NCI-H2227 (cell line): ENCODE results near the gene DLGAP4.

Experiments
- DNase-seq: peaks from one replicate; lab custom pipeline; 2025; ENCODE audit not compliant: unreplicated experiment; lab: John Stamatoyannopoulos, UW

Gene DLGAP4

GRCh38 chr20:36525620-36526365 is 219.7 kb downstream of the DLGAP4 start:
- DNase-seq, result no peak

- DNase-seq, result no peak
Observed at GRCh38 chr20:36526521-36527011, 220.4 kb downstream of the DLGAP4 start.

GRCh38 chr20:36527331-36528125 is 221.4 kb downstream of the DLGAP4 start:
- DNase-seq, result no peak

- DNase-seq, result no peak
Observed at GRCh38 chr20:36528176-36528874, 222.2 kb downstream of the DLGAP4 start.

- no peak for DNase-seq
Observed at GRCh38 chr20:36528875-36529417, 222.8 kb downstream of the DLGAP4 start.

- DNase-seq, result no peak
Observed at GRCh38 chr20:36532388-36532787, 226.2 kb downstream of the DLGAP4 start.

- no peak for DNase-seq
Observed at GRCh38 chr20:36532822-36533221, 226.7 kb downstream of the DLGAP4 start.

GRCh38 chr20:36538026-36538722 is 232.0 kb downstream of the DLGAP4 start:
- DNase-seq, result no peak

- no peak for DNase-seq
Observed at GRCh38 chr20:36540551-36541211, 234.5 kb downstream of the DLGAP4 start.

GRCh38 chr20:36541227-36541767 is 235.2 kb downstream of the DLGAP4 start, which contains the start of gene MYL9:
TSS of gene MYL9 (plus strand) at chr20:36541519. CDS start at chr20:36544885, 3,366 bp downstream.
- DNase-seq, result no peak

GRCh38 chr20:36541768-36542488 is 235.8 kb downstream of the DLGAP4 start:
- no peak for DNase-seq

- DNase-seq, result no peak
Observed at GRCh38 chr20:36542516-36543183, 236.5 kb downstream of the DLGAP4 start.

- DNase-seq, result no peak
Observed at GRCh38 chr20:36543184-36544133, 237.3 kb downstream of the DLGAP4 start.

GRCh38 chr20:36544134-36545018 is 238.2 kb downstream of the DLGAP4 start:
- DNase-seq, result no peak

- no peak for DNase-seq
Observed at GRCh38 chr20:36546111-36546736, 240.1 kb downstream of the DLGAP4 start.
